GM19023 (cell line): ENCODE results near the gene ZG16.
"Not testable (repeated sequence)": the region's sequence is repeated elsewhere in the genome, so short reads cannot be mapped to it uniquely, and the experiment has no call there.

Experiments used
- ATAC-seq: cut with Tn5 transposase; IDR thresholded peaks from one replicate; pipeline ENCODE4 v1.9.1; 2021; ENCODE audit warnings: mild to moderate bottlenecking, moderate library complexity; ENCODE audit not compliant: unreplicated experiment

The ZG16 gene

DNA sequence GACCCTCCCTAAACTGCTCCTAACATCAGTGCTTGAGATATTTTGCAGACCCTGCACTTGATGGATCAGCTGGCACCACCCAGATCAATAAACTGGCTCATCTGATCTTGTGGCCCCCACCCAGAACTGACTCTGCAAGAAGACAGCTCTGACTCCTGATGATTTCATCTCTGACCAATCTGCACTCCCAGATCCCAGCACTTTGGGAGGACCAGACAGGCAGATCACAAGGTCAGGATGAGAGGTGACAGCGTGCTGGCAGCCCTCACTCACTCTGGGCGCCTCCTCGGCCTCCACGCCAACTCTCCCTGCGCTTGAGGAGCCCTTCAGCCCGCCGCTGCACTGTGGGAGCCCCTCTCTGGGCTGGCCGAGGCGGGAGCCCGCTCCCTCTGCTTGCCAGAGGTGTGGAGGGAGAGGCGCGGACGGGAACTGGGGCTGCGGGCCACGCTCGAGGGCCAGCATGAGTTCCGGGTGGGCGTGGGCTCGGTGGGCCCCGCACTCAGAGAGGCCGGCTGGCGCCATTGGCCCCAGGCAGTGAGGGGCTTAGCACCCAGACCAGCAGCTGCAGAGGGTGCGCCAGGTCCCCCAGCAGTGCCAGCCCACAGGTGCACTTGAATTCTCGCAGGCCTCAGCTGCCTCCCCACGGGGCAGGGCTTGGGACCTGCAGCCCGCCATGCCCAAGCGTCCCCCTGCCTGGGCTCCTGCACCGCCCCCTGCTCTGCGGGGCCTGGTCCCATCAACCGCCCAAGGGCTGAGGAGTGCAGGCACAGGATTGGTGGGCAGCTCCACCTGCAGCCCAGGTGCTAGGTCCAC lies 29.9 kb upstream of the ZG16 start:
- no peak for ATAC-seq

DNA sequence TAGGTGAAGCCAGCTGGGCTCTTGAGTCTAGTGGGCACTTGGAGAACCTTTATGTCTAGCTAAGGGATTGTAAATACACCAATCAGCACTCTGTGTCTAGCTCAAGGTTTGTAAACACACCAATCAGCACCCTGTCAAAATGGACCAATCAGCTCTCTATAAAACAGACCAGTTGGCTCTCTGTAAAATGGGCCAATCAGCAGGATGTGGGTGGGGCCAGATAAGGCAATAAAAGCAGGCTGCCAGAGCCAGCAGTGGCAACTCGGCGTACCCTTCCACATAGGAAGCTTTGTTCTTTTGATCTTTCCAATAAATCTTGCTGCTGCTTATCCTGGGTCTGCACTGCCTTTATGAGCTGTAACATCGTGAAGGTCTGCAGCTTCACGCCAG lies 29.3 kb upstream of the ZG16 start:
- not testable (repeated sequence) for ATAC-seq

DNA sequence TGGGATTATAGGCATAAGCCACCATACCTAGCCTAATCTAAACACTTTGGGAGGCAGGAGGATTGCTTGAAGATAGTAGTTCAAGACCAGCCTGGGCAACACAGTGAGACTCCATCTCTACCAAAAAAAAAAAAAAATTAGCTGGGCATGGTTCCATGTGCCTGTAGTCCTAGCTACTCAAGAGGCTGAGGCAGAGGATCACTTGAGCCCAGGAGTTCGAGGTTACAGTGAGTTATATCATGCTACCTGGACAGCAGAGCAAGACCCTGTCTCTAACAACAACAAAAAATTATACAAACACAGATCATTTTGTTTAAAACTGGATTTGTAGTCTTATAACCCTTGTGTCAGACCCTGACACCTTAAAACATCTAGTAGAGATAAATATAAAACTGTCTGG lies 24.5 kb upstream of the ZG16 start:
- no peak for ATAC-seq

DNA sequence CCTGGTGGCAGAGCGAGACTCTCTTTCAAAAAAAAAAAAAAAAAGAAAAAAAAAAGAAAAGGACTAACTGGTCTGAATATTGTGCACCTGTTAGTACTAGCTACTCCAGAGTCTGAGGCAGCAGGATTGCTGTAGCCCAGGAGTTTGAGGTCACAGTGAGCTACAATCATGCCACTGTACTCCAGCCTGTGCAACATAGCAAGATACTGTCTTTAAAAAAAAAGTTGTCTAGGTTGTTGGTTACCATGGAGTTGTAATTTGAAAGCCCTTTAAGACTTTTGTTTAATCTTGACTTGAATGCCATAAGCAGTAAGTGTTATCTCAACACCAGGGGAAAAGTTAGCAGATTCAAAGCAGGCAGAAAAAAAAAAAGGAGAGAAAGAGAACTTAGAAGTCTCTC lies 21.4 kb upstream of the ZG16 start:
- no peak for ATAC-seq

DNA sequence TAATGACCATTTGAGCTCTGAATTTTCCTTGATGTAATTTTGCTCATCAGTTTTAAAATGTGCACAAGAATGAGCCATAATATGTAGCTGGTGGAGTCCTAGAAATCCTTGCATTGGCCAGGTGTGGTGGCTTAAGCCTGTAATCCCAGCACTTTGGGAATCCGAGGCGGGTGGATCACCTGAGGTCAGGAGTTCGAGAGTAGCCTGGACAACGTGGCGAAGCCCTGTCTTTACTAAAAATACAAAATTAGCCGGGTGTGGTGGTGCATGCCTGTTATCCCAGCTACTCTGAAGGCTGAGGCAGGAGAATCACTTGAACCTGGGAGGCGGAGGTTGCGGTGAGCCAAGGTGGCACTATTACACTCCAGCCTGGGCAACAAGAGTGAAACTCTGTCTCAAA lies 21.0 kb upstream of the ZG16 start:
- ATAC-seq, result not testable (repeated sequence)

DNA sequence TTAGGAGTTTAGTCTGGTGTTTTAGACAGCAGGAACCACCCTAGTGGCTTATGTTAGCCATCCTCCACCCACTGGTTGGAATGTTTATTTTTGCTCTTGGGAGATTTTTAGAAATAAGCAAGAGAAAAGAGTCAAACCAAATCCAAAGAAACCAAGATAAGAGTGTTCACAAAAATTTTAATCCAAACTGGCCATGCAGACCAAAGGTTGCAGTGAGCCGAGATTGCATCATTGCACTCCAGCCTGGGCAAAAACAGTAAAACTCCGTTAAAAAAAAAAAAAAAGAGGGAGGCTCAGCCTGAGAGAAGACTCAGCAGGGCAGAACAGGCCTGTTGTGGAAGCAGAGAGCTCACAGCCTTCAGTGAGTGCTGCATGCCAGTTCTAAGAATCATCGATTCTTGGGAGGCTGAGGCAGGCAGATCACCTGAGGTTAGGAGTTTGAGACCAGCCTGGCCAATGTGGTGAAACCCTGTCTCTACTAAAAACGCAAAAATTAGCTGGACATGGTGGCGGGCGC lies 20.0 kb upstream of the ZG16 start:
- ATAC-seq, result no peak

DNA sequence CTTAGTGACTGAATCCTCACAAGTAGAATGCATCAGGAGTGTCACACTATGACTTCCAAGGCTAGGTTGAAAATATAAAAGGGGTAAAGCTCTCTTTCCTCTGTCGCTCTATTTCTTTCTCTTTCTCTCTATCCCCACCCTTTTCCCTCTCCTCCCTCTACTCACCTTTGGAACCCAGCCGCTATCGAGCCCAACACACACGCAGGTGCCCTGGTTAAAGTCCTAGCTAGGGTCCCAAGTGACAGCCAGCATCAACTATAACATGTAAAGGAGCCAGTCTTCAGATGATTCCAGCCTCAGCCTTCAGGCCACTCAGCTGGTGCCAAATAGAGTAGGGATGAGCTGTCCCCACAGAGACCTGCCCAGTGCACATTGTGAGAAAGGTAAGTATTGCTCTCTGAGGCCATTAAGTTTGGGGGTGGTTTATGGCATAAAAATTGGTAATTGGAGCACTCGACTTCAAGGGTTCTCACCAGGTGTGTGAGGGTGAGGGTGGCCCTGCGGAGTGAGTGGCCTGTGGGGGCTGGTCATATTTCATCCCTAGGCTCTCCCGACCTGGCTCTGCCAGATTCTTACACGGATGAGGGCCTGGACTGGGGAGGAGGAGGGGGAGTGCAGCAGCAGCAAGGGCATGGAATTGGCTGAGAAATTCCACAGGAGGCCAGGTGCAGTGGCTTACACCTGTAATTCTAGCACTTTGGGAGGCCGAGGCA lies 17.3 kb upstream of the ZG16 start:
- no peak for ATAC-seq

DNA sequence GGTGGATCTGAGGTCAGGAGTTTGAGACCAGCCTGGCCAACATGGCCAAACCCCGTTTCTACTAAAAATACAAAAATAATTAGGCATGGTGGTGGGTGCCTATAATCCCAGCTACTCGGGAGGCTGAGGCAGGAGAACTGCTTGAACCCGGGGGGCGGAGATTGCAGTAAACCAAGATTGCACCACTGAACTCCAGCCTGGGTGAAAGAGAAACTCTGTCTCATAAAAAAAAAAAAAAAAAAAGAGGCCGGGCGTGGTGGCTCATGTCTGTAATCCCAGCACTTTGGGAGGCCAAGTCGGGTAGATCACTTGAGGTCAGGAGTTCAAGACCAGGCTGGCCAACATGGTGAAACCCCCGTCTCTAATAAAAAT lies 16.8 kb upstream of the ZG16 start:
- not testable (repeated sequence) for ATAC-seq

DNA sequence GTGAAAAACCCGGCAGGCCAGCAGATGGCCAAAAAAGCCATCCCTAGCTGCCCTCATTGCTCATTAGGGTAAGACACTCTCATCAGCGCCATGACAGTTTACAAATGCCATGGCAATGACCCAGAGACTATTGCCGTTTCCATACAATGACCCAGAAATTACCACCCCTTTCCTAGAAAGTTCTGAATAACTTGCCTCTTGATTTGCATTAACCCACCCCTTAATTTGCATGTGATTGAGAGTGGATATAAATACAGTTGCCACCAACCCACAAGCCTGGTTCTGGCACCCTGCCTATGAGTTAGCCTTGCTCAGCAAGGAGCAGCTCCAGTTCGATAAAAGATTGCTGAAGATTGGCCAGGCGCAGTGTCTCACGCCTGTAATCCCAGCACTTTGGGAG lies 16.2 kb upstream of the ZG16 start:
- ATAC-seq, result no peak

DNA sequence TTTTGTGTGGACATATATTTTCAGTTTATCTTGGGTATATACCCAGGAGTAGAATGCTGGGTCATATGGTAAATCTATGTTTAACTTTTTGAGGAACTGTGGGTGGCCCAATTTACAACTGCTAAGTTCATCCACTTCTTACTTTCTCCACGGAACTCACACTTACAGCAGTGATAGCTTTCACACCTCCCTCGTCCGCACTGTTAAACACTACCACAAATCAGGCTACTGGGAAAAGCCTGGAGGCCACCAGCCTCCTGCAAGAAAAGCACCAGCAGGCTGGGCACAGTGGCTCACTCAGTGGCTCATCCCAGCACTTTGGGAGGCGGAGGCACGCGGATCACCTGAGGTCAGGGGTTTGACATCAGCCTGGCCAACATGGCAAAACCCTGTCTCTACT lies 14.7 kb upstream of the ZG16 start:
- no peak for ATAC-seq

DNA sequence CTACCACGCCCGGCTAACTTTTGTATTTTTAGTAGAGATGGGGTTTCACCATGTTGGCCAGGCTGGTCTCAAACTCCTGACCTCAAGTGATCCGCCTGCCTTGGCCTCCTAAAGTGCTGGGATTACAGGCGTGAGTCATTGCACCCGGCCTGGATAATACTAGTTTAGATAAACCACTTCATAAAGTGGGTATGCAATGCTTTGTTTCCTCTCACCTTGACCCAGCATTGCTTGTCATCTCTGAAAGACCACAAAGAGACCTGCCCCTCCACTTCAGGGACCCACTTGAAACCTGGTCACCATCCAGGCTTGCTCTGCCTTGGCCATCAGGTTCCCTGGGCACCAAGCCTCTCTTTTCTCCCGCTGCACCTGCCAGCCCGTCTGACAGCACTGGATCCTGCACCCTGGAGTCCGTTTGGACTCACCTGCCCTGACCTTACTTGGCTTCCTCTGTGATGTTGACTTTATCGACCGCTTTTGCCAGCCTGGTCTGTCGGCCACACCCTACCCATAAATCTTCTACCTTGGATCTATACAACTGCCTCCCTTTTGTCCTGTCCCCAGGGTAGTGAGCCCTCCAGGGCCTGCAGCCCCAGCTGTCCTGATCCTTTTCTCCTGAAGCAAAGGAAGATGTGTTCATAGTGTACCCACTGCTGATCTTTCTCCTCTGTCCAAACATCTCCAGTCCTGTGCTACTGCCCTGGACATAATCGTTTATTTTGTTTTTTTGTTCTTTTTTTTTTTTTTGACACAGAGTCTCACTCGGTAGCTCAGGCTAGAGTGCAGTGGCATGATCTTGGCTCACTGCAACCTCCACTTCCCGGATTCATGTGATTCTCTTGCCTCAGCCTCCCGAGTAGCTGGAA lies 12.7 kb upstream of the ZG16 start:
- no peak for ATAC-seq

DNA sequence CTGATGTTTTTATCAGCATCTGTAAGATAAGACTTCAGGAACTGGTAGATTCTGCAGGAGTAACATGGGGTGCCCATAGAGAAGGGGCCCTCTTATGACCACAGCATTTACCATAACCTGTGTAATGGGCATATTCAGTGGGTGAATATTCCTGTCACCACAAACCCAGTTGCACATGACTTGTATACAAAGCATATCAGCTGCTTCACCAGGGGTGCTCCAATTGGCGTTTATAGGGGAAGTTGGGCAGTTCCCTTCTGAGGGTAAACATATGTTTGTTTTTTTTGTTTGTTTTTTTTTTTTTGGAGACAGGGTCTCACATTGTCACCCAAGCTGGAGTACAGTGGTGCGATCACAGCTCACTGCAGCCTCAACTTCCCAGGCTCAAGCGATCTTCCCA lies 11.5 kb upstream of the ZG16 start:
- no peak for ATAC-seq

DNA sequence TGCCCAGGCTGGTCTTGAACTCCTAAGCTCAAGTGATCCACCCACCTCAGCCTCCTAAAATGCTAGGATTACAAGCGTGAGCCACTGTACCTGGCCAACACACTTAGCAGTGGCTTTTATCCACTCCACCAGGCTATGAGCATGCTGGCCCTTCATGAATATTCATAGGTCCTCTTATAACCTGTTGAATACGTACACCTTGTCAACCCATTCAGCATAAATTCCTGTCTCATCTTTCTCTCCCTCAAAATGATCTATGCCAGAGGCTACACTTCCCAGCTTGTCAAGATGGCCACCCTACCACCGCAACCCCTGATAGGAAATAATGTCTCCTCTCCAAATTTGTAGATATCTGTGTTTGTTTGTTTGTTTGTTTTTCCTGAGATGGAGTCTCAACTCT lies 11.0 kb upstream of the ZG16 start:
- no peak for ATAC-seq

DNA sequence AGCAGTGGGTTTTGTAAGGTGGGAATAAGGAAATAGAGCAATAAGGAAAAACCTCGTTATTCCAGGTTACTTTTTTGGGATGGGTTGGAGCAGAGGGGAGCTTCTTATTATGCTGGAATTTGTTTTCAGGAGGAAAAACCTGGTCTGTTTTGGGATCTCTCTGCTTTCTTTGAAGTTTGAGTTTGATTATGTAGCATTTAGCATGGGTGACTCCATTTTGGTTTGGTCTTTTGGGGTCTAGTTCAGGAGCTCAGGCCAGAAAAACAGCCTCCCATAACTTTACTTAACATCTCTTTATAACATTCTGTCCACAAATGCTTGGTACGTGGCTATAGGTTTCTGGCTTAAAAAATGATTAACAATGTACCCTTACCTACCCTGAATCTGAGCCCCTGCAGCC lies 8.5 kb upstream of the ZG16 start:
- no peak for ATAC-seq

DNA sequence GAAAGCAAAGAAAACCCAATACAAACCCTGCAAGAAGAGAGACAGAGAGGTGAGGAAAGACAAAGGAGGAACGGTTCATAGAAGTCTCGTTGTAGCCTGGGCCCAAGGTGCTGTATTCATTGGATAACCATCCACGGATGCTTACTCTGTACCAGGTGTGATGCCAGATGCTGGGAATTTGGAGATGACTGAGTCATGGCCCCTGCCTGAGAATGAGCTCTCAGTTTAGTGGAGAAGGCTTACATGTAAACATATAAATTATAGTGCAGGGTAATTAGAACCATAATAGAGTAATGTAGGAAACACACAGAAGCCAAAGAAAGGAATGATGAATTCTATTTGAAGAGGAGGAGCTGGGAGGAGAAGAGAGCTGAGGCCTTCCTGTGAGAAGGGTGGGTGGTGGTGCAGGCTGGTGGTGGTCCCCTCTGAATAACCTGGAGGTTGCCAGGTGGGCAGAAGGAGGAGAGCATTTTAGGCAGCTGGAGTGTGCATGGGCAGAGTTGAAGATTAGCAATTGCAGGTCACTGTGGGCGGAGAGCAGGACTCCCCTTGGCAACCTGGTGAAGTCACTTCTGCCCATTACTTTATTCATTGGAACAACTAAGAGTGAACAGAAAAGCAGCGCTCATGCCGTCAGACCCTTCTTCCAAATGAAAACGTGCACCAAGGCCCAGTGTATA lies 7.7 kb upstream of the ZG16 start:
- ATAC-seq, result no peak

DNA sequence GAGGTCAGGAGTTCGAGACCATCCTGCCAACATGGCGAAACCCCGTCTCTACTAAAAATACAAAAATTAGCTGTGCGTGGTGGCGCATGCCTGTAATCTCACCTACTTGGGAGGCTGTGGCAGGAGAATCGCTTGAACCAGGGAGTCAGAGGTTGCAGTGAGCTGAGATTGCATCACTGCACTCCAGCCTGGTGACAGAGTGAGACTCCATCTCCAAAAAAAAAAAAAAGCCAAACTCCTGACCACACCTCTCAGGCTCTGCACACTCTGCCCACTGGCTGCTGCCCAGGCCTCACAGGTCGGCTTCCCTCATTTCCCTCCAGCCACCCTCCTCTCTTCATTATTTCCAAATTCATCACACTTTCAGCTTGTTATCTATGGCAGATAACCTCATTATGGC lies 5.7 kb upstream of the ZG16 start:
- not testable (repeated sequence) for ATAC-seq

DNA sequence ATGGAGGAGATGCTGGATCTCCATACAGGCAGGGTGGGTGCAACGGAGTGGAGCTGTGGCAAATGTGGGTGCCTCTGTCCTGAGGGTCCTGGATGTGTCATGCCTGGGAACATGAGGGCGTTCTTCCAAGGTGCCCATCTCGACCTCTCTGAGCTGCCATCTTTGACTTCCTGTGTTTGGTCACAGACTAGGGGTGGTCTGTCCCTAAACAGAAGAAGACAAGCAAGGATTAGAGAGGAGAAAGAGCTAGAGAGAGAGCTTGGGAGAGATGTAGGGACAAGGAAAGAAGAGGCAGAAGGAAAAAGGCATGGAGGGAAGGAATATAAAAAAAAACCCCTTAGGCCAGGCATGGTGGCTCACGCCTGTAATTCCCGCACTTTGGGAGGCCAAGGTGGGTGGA lies 3.3 kb upstream of the ZG16 start:
- no peak for ATAC-seq

DNA sequence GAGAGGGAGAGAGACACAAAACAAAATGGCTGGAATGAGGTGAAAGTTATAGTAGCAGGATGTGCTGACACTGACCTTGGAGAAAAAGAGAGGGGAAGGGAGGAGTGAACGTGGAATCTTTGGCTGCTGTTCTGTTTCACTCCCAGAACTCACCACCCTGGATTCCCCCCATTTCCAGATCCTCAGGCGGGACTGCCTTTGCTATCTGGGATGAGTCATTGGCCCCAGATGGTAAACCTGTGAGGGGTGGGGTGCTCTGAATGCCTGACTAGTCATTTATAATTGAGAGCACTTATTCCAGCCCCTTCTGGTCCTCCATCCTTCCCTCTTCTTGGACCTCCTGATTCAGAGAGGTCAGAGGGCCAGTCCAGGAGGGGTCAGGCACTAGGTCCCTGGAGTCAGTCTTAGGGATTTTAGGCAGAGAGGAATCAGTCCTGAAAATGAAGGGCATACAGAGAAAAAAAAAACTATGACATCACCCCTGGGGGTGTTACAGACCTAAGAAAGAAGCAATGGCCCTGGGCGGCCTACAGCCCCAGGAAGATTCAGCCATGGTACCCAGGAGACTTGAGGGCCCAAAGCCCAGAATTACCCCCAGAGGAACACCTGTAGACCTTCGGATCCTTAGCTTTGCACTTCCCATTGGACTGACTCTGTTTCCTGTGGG lies 2.2 kb upstream of the ZG16 start:
- ATAC-seq, result no peak

DNA sequence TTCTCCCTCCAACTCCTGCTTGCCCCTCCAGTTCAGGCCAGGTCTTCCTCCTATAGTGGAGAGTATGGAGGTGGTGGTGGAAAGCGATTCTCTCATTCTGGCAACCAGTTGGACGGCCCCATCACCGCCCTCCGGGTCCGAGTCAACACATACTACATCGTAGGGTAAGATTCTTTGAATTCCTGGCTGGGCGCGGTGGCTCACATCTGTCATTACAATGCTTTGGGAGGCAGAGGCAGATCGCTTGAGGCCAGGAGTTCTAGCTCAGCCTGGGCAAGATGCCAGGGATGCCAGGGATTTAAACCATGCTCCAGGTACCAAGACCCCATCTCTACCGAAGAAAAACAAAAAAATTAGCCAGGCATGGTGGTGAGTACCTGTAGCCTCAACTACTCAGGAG lies 1.4 kb downstream of the ZG16 start:
- no peak for ATAC-seq
